NCI-H1048 (cell line): ENCODE data around the gene SMAD5.

Experiments used
- DNase-seq: peaks from one replicate; lab custom pipeline; 2025; lab: John Stamatoyannopoulos, UW

Gene SMAD5

GRCh38 chr5:136155761-136156160 lies 23.1 kb downstream of the SMAD5 start:
- DNase-seq: no peak

- DNase-seq: no peak
Observed at GRCh38 chr5:136157514-136157913, 24.9 kb downstream of the SMAD5 start.

- no peak for DNase-seq
Observed at GRCh38 chr5:136159457-136159856, 26.8 kb downstream of the SMAD5 start.

- no peak for DNase-seq
Observed at GRCh38 chr5:136162008-136162407, 29.4 kb downstream of the SMAD5 start.

- no peak for DNase-seq
Observed at GRCh38 chr5:136164226-136164625, 31.6 kb downstream of the SMAD5 start.

GRCh38 chr5:136166909-136167308 lies 34.3 kb downstream of the SMAD5 start:
- DNase-seq: no peak

- DNase-seq: no peak
Observed at GRCh38 chr5:136169218-136169617, 36.6 kb downstream of the SMAD5 start.

GRCh38 chr5:136174021-136174659 lies 41.5 kb downstream of the SMAD5 start:
- DNase-seq: no peak

GRCh38 chr5:136182618-136183017 lies 50.0 kb downstream of the SMAD5 start:
- no peak for DNase-seq

GRCh38 chr5:136185974-136186665 lies 53.5 kb downstream of the SMAD5 start:
- no peak for DNase-seq

- DNase-seq: no peak
Observed at GRCh38 chr5:136186796-136187195, 54.2 kb downstream of the SMAD5 start.

GRCh38 chr5:136188859-136189258 lies 56.2 kb downstream of the SMAD5 start:
- DNase-seq: no peak

GRCh38 chr5:136190091-136190720 lies 57.6 kb downstream of the SMAD5 start:
- no peak for DNase-seq

GRCh38 chr5:136190904-136191303 lies 58.3 kb downstream of the SMAD5 start:
- no peak for DNase-seq

- no peak for DNase-seq
Observed at GRCh38 chr5:136191304-136192014, 58.8 kb downstream of the SMAD5 start.

- no peak for DNase-seq
Observed at GRCh38 chr5:136192015-136192525, 59.4 kb downstream of the SMAD5 start.

- no peak for DNase-seq
Observed at GRCh38 chr5:136192526-136193321, 60.1 kb downstream of the SMAD5 start, which contains the start of gene SMIM32. Gene SMIM32, minus strand, starts transcription at chr5:136193162. Its CDS starts 638 bp downstream, at chr5:136192524.

GRCh38 chr5:136193322-136193935 lies 60.8 kb downstream of the SMAD5 start:
- DNase-seq: no peak

GRCh38 chr5:136194576-136194975 lies 61.9 kb downstream of the SMAD5 start:
- no peak for DNase-seq

- DNase-seq: no peak
Observed at GRCh38 chr5:136195971-136196820, 63.6 kb downstream of the SMAD5 start.
